Esophagus muscularis mucosa (tissue), 4 donors: ENCODE data around the gene FSIP2. TPM values are rescaled to one million over a fixed set of nuclear protein-coding genes. Genes with fewer than 3 reads are reported as not detected.

Experiments used
- DNase-seq: peaks from one replicate; pipeline ENCODE4 v3.0.0-alpha.2; 2017; ENCODE audit errors: extremely low spot score
- H3K27ac ChIP-seq, 4 donors: fragments of 200-600 bp; sonication (generic); replicated peaks in 1 of 4; 1 replicate in 3 of 4; 2 replicates in 1 of 4; pipeline ENCODE4 v1.5.1; 2016 to 2019; ENCODE audit warnings: mild to moderate bottlenecking in 1 of 4
- H3K27me3 ChIP-seq, 4 donors: fragments of 200-600 bp; sonication (generic); one replicate each; pipeline versions ENCODE4 v1.5.1 to v1.6.0; 2016 to 2019
- H3K36me3 ChIP-seq, 4 donors: fragments of 200-600 bp; sonication (generic); one replicate each; pipeline ENCODE4 v1.5.1; 2016 to 2019
- H3K4me1 ChIP-seq, 4 donors: fragments of 200-600 bp; sonication (generic); one replicate each; pipeline ENCODE4 v1.5.1; 2016 to 2019
- H3K4me3 ChIP-seq, 4 donors: fragments of 200-600 bp; sonication (generic); 1 replicate in 2 of 4; 2 replicates in 2 of 4; pipeline ENCODE4 v1.5.1; 2016 to 2019; ENCODE audit warnings: mild to moderate bottlenecking in 4 of 4, moderate library complexity in 1 of 4
- H3K9me3 ChIP-seq, 4 donors: fragments of 200-600 bp; sonication (generic); 1 replicate in 3 of 4; 2 replicates in 1 of 4; pipeline ENCODE4 v1.5.1; 2016 to 2019
- CTCF ChIP-seq, 3 experiments: fragments of 200-600 bp in 2 of 3; fragments of 450-650 bp in 1 of 3; sonication (generic) in 2 of 3; IDR thresholded peaks; one replicate each; pipeline ENCODE4 v1.5.1; 2017 to 2019; ENCODE audit warnings: antibody characterized with exemption in 3 of 3, mild to moderate bottlenecking in 2 of 3, moderate library complexity in 1 of 3
- EP300 ChIP-seq: sonication (generic); formaldehyde crosslinking; IDR thresholded peaks from one replicate; pipeline ENCODE4 v1.6.1; 2017; ENCODE audit warnings: antibody characterized with exemption
- POLR2A ChIP-seq: fragments of 450-650 bp; IDR thresholded peaks from one replicate; pipeline ENCODE4 v1.6.1; 2017; ENCODE audit warnings: antibody characterized with exemption, moderate library complexity, mild to moderate bottlenecking, low read depth
- POLR2AphosphoS5 ChIP-seq, 2 donors: sonication (generic); formaldehyde crosslinking; IDR thresholded peaks; one replicate each; pipeline ENCODE4 v1.6.1; 2017; ENCODE audit warnings: antibody characterized with exemption in 2 of 2
- WGBS: methylation state at CpG from one replicate; pipeline ENCODE4 v1.1.5; 2018; 5-methylcytosine and 5-hydroxymethylcytosine counted together
- intact Hi-C: fragments of 100-400 bp; cut with DNase I; formaldehyde crosslinking; loops from one replicate; pipeline ENCODE4 v1.15.1; 2023
- total RNA-seq, 4 donors: library from RNA; depleted of rRNA; stranded (reverse); fragments of >200 nt; gene quantifications; one replicate each; pipeline versions ENCODE4 v1.1.0 to v1.2.1, GENCODE V29; 2016

The FSIP2 gene
- total RNA-seq, 4 donors from 2014 or later: 0.11 to 0.83 (median 0.64) TPM

DNA sequence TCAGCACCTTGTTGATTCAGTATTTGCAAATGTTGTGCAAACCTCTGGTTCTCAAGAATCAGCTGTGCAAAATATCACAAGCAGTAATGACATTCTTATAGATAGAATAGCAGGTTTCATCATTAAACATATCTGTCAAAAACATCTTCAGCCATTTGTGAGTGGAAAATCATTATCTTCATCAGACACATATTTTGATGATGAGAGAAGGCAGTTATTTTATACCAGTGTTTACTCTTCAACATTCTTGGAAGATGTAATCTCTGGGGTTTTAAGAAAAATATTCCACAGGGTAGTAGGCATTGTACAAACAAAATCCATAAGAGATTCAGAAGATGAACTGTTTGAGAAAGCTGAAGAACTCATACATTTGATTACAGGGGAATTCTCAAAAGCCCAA is 64.3 kb downstream of the FSIP2 start:
- Histone ChIP-seq H3K27me3 (no peaks in the 10 kb centered on the region), H3K4me1 (no peaks in the 10 kb centered on the region), H3K36me3 (no peaks in the 10 kb centered on the region), H3K4me3 (no peak overlapping the region), H3K27ac (no peak overlapping the region), H3K9me3 (no peaks in the 10 kb centered on the region)
- DNase-seq: no peak
- TF ChIP-seq POLR2A (no peak), EP300 (no peak), POLR2AphosphoS5 (IDR thresholded peaks at IDR 0.05) (no peak), CTCF (IDR thresholded peaks at IDR 0.05) (no peak)
- intact Hi-C loops: no loop called here

DNA sequence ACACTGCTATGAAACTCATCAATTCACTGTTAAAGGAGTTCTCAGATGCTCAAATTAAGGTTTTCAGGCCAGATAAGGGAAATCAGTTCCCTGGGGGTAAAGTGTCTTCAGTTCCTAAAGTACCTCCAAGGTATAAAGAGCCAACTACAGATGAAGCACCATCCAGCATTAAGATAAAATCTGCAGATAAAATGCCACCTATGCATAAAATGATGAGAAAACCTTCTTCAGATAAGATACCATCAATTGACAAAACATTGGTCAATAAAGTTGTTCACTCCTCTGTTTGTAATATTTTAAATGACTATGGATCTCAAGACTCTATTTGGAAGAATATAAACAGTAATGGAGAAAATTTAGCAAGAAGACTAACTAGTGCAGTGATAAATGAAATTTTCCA is 68.2 kb downstream of the FSIP2 start:
- no peaks in the 10 kb centered on the region for H3K27me3 ChIP-seq
- intact Hi-C loops: no loop called here
- no peak for TF ChIP-seq POLR2AphosphoS5 (IDR thresholded peaks at IDR 0.05)
- no peak for TF ChIP-seq CTCF (IDR thresholded peaks at IDR 0.05)
- TF ChIP-seq POLR2A: no peak
- TF ChIP-seq EP300: no peak

GRCh38 chr2:185807351-185807750 is 68.7 kb downstream of the FSIP2 start:
- no peaks in the 10 kb centered on the region for H3K4me1 ChIP-seq
- no peaks in the 10 kb centered on the region for H3K36me3 ChIP-seq
- H3K27me3 ChIP-seq: no peaks in the 10 kb centered on the region
- no peak for DNase-seq
- intact Hi-C loops: no loop called here
- TF ChIP-seq EP300: no peak
- TF ChIP-seq POLR2A: no peak
- no peak for TF ChIP-seq CTCF (IDR thresholded peaks at IDR 0.05)
- TF ChIP-seq POLR2AphosphoS5 (IDR thresholded peaks at IDR 0.05): no peak
- no peaks in the 10 kb centered on the region for H3K9me3 ChIP-seq
- H3K27ac ChIP-seq: no peak overlapping the region
- H3K4me3 ChIP-seq: no peak overlapping the region
- WGBS: 94% methylated on average over 1 of the region's 1 CpG

More for the DNA sequence above, 68.2 kb downstream of the FSIP2 start:
- Histone ChIP-seq H3K4me3 (no peak overlapping the region), H3K36me3 (no peaks in the 10 kb centered on the region), H3K4me1 (no peaks in the 10 kb centered on the region), H3K9me3 (no peaks in the 10 kb centered on the region), H3K27ac (no peak overlapping the region)
- DNase-seq: no peak

DNA sequence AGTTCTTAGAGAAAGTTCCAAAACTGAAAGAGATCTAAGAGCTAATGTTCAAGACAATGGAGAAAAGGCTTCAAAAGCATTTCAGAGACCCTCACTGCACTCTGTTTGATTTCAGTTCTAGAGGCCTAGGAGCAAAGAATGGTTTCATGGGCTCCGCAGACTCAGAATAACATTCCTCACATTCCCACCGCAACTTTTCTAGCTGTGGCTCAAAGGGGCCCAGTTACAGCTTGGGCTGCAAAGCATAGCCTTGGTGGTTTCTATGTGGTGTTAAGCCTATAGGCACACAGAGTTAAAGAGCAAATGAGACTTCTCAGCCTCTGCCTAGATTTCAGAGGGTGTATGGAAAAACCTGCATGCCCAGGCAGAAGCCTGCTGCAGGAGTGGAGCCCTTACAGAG is 73.0 kb downstream of the FSIP2 start:
- intact Hi-C loops: no loop called here

GRCh38 chr2:185813707-185814106 is 75.1 kb downstream of the FSIP2 start:
- no peak for DNase-seq
- H3K27ac ChIP-seq: no peak overlapping the region
- no peak overlapping the region for H3K4me3 ChIP-seq
- H3K4me1 ChIP-seq: no peaks in the 10 kb centered on the region
- H3K36me3 ChIP-seq: no peaks in the 10 kb centered on the region
- 98% methylated on average over 2 of the region's 2 CpGs for WGBS
- H3K27me3 ChIP-seq: no peaks in the 10 kb centered on the region
- H3K9me3 ChIP-seq: peaks cover 0 to 10% (median 3%) of the 10 kb centered on the region in 4 donors
- TF ChIP-seq POLR2A (no peak), POLR2AphosphoS5 (IDR thresholded peaks at IDR 0.05) (no peak), CTCF (IDR thresholded peaks at IDR 0.05) (no peak), EP300 (no peak)
- intact Hi-C loops: no loop called here

More for the DNA sequence above, 73.0 kb downstream of the FSIP2 start:
- no peak for DNase-seq
- no peaks in the 10 kb centered on the region for H3K9me3 ChIP-seq
- TF ChIP-seq POLR2A: no peak
- H3K4me1 ChIP-seq: no peaks in the 10 kb centered on the region
- H3K36me3 ChIP-seq: no peaks in the 10 kb centered on the region
- WGBS: 91% methylated on average over 2 of the region's 2 CpGs
- H3K27me3 ChIP-seq: no peaks in the 10 kb centered on the region
- no peak overlapping the region for H3K4me3 ChIP-seq
- no peak overlapping the region for H3K27ac ChIP-seq
